T-helper 22 cell (primary cell): Measurements from ENCODE around the gene CCL17.

Experiments
- DNase-seq: peaks from one replicate; pipeline ENCODE4 v3.0.0-alpha.2; 2020; ENCODE audit warnings: low read depth

Gene CCL17

DNA sequence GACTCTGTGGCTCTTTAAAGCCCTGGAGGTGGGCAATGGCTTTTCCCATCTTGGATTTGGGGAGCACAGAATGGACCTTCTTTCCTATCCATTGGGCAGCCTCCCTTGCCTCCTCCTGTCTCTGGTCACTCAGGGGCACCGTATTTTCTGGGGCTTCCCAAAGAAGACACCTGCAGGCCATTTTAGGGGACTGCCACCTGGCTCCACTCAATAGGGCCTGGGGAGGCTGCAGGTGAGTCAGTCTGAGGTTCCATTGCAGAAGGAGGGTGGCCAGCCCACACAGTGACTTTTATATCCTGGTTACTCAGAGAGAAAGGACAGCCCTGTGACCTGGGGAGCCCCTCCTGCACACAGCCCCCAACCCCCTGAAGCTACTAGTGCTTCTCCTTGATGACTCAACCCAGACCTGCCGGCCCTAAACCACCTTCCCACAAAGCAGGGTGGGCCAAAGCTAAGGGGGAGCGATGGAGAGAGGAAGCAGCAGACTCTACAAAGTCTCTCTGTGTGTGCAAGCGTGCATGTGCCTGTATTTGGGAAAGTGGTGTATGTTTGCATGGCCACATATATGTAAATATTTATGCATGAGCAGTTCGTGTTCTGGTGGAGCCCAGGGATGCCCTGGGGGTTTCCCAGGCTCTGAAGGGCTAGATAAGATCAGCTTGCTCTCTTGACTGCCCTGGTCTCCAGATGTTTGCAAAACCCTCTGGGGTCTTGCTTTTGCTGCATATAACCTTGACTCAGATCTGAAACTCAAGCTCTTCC, 27.3 kb upstream of the CCL17 start:
- no peak for DNase-seq

GRCh38 chr16:57379579-57379978, 25.0 kb upstream of the CCL17 start:
- no peak for DNase-seq

- DNase-seq, result no peak
These were observed 23.7 kb upstream of the CCL17 start for GRCh38 chr16:57380671-57381462.

DNA sequence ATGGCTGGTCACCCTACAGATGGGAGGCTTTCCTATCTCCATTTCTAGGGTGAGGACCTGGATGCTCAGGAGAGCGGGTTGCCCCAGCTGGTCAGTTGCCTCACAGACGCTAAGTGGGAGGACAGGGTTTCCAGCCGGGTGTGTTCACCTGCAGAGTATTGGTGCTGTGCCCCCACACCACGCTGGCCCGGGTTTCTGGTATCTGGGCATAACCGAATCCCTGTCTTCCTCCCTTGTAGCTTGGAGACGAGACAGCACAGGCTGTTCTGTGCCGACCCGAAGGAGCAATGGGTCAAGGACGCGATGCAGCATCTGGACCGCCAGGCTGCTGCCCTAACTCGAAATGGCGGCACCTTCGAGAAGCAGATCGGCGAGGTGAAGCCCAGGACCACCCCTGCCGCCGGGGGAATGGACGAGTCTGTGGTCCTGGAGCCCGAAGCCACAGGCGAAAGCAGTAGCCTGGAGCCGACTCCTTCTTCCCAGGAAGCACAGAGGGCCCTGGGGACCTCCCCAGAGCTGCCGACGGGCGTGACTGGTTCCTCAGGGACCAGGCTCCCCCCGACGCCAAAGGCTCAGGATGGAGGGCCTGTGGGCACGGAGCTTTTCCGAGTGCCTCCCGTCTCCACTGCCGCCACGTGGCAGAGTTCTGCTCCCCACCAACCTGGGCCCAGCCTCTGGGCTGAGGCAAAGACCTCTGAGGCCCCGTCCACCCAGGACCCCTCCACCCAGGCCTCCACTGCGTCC, 22.6 kb upstream of the CCL17 start:
- DNase-seq, result no peak

- no peak for DNase-seq
These were observed 21.9 kb upstream of the CCL17 start for GRCh38 chr16:57382535-57383275.

DNA sequence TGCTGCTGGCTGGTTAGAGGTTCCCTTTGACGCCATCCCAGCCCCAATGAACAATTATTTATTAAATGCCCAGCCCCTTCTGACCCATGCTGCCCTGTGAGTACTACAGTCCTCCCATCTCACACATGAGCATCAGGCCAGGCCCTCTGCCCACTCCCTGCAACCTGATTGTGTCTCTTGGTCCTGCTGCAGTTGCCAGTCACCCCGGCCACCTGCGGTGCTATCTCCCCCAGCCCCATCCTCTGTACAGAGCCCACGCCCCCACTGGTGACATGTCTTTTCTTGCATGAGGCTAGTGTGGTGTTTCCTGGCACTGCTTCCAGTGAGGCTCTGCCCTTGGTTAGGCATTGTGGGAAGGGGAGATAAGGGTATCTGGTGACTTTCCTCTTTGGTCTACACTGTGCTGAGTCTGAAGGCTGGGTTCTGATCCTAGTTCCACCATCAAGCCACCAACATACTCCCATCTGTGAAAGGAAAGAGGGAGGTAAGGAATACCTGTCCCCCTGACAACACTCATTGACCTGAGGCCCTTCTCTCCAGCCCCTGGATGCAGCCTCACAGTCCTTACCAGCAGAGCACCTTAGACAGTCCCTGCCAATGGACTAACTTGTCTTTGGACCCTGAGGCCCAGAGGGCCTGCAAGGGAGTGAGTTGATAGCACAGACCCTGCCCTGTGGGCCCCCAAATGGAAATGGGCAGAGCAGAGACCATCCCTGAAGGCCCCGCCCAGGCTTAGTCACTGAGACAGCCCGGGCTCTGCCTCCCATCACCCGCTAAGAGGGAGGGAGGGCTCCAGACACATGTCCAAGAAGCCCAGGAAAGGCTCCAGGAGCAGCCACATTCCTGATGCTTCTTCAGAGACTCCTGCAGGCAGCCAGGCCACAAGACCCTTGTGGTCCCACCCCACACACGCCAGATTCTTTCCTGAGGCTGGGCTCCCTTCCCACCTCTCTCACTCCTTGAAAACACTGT, 21.0 kb upstream of the CCL17 start:
- DNase-seq, result no peak

- no peak for DNase-seq
These were observed 20.1 kb upstream of the CCL17 start for GRCh38 chr16:57384248-57385070.

GRCh38 chr16:57385083-57385482, 19.5 kb upstream of the CCL17 start:
- DNase-seq, result no peak

DNA sequence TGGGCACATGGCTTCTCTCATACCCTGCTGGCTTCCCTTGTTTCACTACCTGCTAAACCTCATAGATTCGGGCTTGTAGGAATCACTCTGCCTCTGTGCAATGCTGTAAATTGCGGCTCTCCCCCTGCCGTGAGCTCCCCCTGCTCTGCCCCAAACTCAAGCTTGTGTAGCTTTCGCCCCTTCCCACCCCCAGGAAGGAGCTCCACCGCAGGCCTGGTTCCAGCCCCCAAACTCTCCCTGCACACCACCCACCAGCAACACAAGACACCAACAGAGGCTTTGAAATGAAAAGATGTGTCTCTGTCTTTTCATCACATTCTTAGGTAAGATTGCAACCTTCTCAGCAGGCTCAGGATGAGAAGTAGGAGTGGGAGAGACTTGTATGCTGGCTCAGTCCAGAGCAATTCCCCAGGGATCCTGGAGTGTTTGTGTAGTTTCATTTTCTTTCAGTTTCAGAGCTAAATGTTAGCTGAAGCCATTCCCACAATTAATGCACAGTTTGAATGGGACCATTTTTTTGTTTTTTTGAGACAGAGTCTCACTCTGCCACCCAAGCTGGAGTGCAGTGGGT, 18.1 kb upstream of the CCL17 start:
- DNase-seq, result no peak

- no peak for DNase-seq
These were observed 16.8 kb upstream of the CCL17 start for GRCh38 chr16:57387598-57388354.

DNA sequence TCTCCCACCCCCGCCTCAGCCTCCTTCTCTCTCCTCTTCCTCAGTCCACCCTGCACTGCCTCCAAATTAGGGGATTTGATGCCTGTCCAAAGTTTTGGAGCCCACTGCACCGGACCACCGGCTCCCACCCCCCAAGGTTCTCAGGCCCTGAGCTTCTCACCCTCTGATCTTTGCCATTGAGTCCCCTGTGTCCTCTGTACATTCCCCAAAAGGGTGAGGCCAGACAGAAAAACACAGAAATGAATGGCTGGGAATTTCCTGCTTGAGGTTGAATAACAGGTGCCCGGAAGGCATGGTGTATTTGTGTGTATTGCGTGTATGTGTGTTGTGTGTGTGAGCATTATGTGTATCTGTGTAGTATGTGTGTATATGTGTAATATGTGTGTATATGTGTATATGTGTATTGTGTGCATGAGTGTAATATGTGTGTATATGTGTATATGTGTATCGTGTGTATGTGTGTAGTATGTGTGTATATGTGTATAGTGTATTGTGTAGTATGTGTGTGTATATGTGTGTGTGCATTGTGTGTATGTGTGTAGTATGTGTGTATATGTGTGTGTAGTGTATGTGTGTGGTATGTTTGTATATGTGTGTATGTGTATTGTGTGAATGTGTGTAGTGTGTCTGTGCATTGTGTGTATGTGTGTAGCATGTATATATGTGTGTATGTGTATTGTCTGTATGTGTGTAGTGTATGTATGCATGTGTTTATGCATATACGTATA, 16.0 kb upstream of the CCL17 start:
- DNase-seq, result no peak

- DNase-seq, result no peak
These were observed 15.5 kb upstream of the CCL17 start for GRCh38 chr16:57389087-57389468.

GRCh38 chr16:57390636-57391295, 13.8 kb upstream of the CCL17 start:
- DNase-seq, result no peak

GRCh38 chr16:57391300-57391699, 13.3 kb upstream of the CCL17 start:
- DNase-seq, result no peak

DNA sequence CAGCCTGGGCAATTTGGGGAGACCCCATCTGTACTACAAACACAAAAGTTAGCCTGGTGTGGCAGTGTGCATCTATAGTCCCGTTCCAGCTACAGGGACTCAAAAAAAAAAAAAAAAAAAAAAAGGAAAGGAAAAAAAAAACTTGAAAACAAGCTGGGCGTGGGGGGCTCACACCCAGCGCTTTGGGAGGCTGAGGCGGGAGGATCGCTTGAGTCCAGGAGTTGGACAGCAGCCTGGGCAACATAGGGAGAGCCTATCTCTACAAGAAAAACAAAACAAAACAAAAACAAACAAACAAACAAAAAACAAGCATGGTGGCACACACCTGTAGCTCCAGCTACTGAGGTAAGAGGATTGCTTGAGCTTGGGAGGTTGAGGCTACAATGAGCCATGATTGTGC, 12.9 kb upstream of the CCL17 start:
- DNase-seq, result no peak

DNA sequence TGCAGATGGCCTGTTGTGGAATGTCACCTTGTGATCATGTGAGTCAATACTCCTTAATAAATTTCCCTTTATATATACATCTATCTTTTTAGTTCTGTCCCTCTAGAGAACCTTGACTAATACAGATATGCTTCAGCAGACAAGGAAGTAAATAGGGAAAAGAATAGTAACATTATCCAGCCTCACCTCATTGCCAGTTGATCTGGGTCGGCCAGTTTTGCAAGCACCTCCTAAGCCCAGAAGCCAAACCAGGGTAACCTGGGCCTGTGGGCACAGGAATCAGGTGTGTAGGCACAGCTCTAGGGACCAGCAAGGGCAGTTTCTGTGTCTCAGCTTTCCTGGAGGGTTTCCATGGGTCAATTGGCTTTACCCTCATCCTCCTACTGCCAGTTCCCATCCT, 11.9 kb upstream of the CCL17 start:
- DNase-seq, result no peak

DNA sequence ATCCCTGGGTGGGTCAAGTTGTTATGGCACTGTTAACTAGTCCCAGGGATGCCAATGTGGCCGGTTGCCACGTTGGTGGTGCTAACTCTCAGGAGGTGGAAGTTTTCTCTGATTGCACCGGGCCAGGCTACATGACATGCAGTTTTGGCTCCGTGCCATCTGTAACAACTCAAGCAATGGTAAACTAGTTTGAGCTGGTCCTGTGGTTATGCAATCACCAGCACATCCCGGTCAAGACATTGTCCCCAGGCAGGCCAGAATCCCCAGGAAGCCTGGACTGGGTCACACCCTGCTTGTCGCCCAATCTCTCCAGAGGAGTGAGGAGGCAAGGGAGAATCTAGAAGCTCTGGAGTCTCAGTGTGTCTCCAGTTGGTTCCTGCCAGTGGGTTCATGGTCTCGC, 10.1 kb upstream of the CCL17 start:
- DNase-seq, result no peak

- DNase-seq, result no peak
These were observed 9.5 kb upstream of the CCL17 start for GRCh38 chr16:57395026-57395425.
